ENCODE measurements around the gene MACROD2. TPM values are rescaled to one million over a fixed set of nuclear protein-coding genes. Genes with fewer than 3 reads are reported as not detected.

MACROD2 gene
- polyA plus RNA-seq, 2 of the 4 experiments (the other 2 are of a cell fraction), result 0.96 to 1.3 TPM

GRCh38 chr20:15317546-15318232 is 1322.4 kb downstream of the MACROD2 start:
- TF ChIP-seq ESRRA (IDR thresholded peaks at IDR 0.05; ENCODE audit: borderline replicate concordance, low read length) (no peak), FOXS1 (CRISPR knock-in tag; IDR thresholded peaks at IDR 0.05) (no peak), MAFK (IDR thresholded peaks at IDR 0.05; ENCODE audit: partially characterized antibody) (no peak), HEYL (CRISPR knock-in tag; IDR thresholded peaks at IDR 0.05) (no peak)

GRCh38 chr20:15318682-15319081 is 1323.4 kb downstream of the MACROD2 start:
- Histone ChIP-seq H3K9me3 (no peaks in the 10 kb centered on the region), H3K4me3 (no peak overlapping the region), H3K4me2 (no peak overlapping the region), H3K27ac (no peak overlapping the region), H3K4me1 (no peaks in the 10 kb centered on the region)
- POLR2A ChIA-PET, result no interaction called here
- CTCF ChIA-PET, result no interaction called here
- DNase-seq (ENCODE audit: low read depth in 1 of 2, low spot score in 1 of 2) (no peak), ATAC-seq (no peak), FAIRE-seq (peak; percentile 83)
- no peak for TF ChIP-seq E2F6 (IDR thresholded peaks at IDR 0.05; ENCODE audit: borderline replicate concordance, low read depth)
- no peak for TF ChIP-seq MAFK (IDR thresholded peaks at IDR 0.05; ENCODE audit: partially characterized antibody)
- no peak for TF ChIP-seq HEYL (CRISPR knock-in tag; IDR thresholded peaks at IDR 0.05)
- TF ChIP-seq SMC3 (IDR thresholded peaks at IDR 0.05), result no peak
- TF ChIP-seq EHMT2 (IDR thresholded peaks at IDR 0.05; ENCODE audit: low read depth), result no peak
- TF ChIP-seq CBX2 (IDR thresholded peaks at IDR 0.05; ENCODE audit: borderline replicate concordance, low read depth), result no peak
- no peak for TF ChIP-seq KDM1A (IDR thresholded peaks at IDR 0.05; ENCODE audit: low read depth)
- TF ChIP-seq BHLHE40 (IDR thresholded peaks at IDR 0.05; ENCODE audit: low read depth, low read length), result no peak
- no peak for TF ChIP-seq POLR2AphosphoS2 (conservative IDR thresholded peaks at IDR 0.05; ENCODE audit: low read length)
- no peak for TF ChIP-seq CEBPB (IDR thresholded peaks at IDR 0.05)

More at GRCh38 chr20:15317546-15318232, 1322.4 kb downstream of the MACROD2 start:
- FAIRE-seq (peak; percentile 90), ATAC-seq (no peak), DNase-seq (ENCODE audit: low read depth in 1 of 2, low spot score in 1 of 2) (no peak)
- Histone ChIP-seq H3K27ac (no peak overlapping the region), H3K4me3 (no peak overlapping the region), H3K4me1 (no peaks in the 10 kb centered on the region), H3K4me2 (no peak overlapping the region), H3K9me3 (no peaks in the 10 kb centered on the region)
- WGBS (ENCODE audit: missing lambda C conversion rate), result 23% methylated on average over 2 of the region's 2 CpGs
- ChIA-PET CTCF (no interaction called here), POLR2A (no interaction called here)

GRCh38 chr20:15319439-15319838 is 1324.1 kb downstream of the MACROD2 start:
- Histone ChIP-seq H3K4me1 (no peaks in the 10 kb centered on the region), H3K9me3 (no peaks in the 10 kb centered on the region), H3K27ac (no peak overlapping the region), H3K4me2 (no peak overlapping the region), H3K4me3 (no peak overlapping the region)
- POLR2A ChIA-PET, result no interaction called here
- TF ChIP-seq FOSB (CRISPR knock-in tag; IDR thresholded peaks at IDR 0.05), result no peak
- no peak for TF ChIP-seq EHMT2 (IDR thresholded peaks at IDR 0.05; ENCODE audit: low read depth)
- no peak for TF ChIP-seq RCOR1 (IDR thresholded peaks at IDR 0.05; ENCODE audit: low read depth, low read length)
- CTCF ChIA-PET, result interaction anchor here (0.6 kb wide), 1 partner anchor 47 kb away, joined by 3 read pairs; no protein-coding TSS in a partner anchor
- DNase-seq (ENCODE audit: low read depth in 1 of 2, low spot score in 1 of 2) (no peak), FAIRE-seq (no peak), ATAC-seq (no peak)
- 53% methylated on average over 2 of the region's 2 CpGs for whole genome bisulfite sequencing (ENCODE audit: missing lambda C conversion rate)

- POLR2A ChIA-PET, result no interaction called here
- no peak overlapping the region for H3K4me3 ChIP-seq
These were observed 1325.6 kb downstream of the MACROD2 start for GRCh38 chr20:15320941-15321340.

More at GRCh38 chr20:15320941-15321340, 1325.6 kb downstream of the MACROD2 start:
- ATAC-seq (no peak), DNase-seq (ENCODE audit: low read depth in 1 of 2, low spot score in 1 of 2) (no peak), FAIRE-seq (no peak)
- no peaks in the 10 kb centered on the region for H3K9me3 ChIP-seq
- H3K27ac ChIP-seq, result no peak overlapping the region
- no peak overlapping the region for H3K4me2 ChIP-seq
- WGBS (ENCODE audit: missing lambda C conversion rate), result 38% methylated on average over 2 of the region's 2 CpGs
- H3K4me1 ChIP-seq, result no peaks in the 10 kb centered on the region
- TF ChIP-seq FOSB (CRISPR knock-in tag; IDR thresholded peaks at IDR 0.05) (no peak), CEBPB (IDR thresholded peaks at IDR 0.05) (no peak), KDM1A (IDR thresholded peaks at IDR 0.05; ENCODE audit: low read depth) (no peak), EHMT2 (IDR thresholded peaks at IDR 0.05; ENCODE audit: low read depth) (no peak), KDM5A (IDR thresholded peaks at IDR 0.05) (no peak), JUNB (IDR thresholded peaks at IDR 0.05) (no peak), ATOH8 (CRISPR knock-in tag; IDR thresholded peaks at IDR 0.05; ENCODE audit: low read depth) (no peak), TP53 (CRISPR knock-in tag; IDR thresholded peaks at IDR 0.05) (no peak), RNF2 (IDR thresholded peaks at IDR 0.05; ENCODE audit: borderline replicate concordance, low read depth) (no peak), PHF8 (IDR thresholded peaks at IDR 0.05; ENCODE audit: borderline replicate concordance, low read depth) (no peak), NR3C1 (IDR thresholded peaks at IDR 0.05) (no peak), ZNF302 (CRISPR knock-in tag; IDR thresholded peaks at IDR 0.05) (no peak), MAZ (IDR thresholded peaks at IDR 0.05; ENCODE audit: borderline replicate concordance, low read depth, low read length) (no peak)
- CTCF ChIA-PET, result no interaction called here

Data from A549 (cell line).